HG03439 (cell line): ENCODE results near the gene DMD.
"Not testable (repeated sequence)": the region's sequence is repeated elsewhere in the genome, so short reads cannot be mapped to it uniquely, and the experiment has no call there.

ENCODE experiments used
- ATAC-seq: cut with Tn5 transposase; IDR thresholded peaks from one replicate; pipeline ENCODE4 v1.9.1; 2021; ENCODE audit warnings: mild to moderate bottlenecking, moderate library complexity; ENCODE audit not compliant: unreplicated experiment

DMD gene

DNA sequence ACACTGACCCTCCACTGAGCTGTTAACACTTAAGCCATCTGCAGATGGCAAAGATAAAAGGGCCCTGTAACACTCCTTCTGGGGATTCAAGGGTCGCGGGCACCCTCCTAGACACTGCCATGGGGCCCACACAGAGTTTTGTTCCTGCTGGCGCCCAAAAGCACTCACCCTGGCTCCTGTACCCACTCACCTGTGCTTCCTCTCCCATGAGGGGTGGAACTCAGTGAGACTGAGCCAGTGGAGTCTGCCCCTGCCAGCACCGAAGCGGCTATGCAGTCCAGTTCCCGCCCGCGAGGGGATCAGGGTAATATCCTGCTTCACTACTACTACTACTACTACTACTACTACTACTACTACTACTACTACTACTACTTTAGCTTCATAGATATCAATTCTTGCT lies 1827.4 kb downstream of the DMD start:
- ATAC-seq = no peak

DNA sequence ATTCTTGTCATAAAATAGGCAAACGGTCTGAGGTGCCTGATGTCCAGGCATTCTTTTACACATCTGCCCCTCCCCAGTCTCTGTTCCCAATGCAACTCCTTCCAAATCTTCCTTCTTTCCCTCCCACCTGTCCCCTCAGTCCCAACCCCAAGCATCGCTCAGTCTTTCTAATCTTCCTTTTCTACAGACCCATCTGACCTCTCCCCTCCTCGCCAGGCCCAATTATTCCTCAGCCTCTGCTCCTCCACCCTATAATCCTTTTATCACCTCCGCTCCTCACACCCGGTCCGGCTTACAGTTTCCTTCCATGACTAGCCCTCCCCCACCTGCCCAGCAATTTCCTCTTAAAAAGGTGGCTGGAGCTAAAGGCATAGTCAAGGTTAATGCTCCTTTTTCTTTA lies 1832.4 kb downstream of the DMD start:
- ATAC-seq = not testable (repeated sequence)

DNA sequence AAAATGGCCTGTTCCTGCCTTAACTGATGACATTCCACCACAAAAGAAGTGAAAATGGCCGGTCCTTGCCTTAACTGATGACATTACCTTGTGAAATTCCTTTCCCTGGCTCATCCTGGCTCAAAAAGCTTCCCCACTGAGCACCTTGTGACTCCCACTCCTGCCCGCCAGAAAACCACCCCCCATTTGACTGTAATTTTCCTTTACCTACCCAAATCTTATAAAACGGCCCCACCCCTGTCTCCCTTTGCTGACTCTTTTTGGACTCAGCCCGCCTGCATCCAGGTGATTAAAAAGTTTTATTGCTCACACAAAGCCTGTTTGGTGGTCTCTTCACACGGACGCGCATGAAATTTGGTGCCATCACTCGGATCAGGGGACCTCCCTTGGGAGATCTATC lies 1833.5 kb downstream of the DMD start:
- not testable (repeated sequence) for ATAC-seq

DNA sequence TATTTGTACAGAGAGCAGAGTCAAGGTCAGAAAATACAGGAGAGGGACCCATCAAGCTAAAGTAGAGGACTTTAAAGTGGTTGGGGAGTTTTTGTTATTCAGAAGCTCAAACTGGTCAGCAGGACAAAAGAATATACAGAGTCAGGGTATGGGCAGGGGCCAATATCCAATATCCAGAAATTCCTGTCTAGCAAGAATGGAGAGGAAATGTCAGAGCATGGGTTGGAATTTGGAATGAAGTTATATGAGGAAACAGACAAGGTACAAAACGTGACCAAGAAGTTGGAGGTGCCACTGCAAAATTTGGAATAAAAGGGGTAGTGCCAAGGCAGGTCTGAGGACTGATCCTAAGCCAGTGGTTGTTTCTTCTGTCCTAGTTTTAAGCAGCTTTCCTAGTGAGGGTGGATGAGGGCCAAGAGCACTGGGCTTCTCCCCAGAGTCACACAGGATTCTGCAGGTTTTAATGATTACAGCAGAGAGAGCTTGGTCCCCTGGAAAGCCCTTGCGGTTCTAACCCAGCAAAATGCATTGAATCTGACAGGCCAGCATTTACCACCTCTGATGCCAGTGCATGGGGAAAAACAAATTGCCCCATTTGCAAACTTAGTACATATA lies 1834.8 kb downstream of the DMD start:
- no peak for ATAC-seq

DNA sequence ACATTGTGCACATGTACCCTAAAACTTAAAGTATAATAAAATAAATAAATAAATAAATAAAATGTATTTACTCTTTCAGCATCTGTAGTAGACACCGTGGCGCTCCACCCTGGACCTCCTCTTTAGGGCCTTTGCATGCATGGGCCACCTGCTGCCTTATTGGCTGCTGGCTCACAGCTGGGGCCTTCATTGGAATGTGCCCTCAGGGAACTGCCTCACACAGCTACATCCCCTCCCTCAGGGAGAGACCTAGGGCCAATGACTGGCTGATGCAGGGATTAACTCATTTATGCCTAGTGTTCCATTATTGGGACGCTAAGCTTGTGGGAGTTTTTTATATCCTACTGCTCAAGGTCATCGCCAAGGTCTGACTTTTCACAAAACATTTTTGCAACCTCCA lies 1836.6 kb downstream of the DMD start:
- ATAC-seq = no peak

DNA sequence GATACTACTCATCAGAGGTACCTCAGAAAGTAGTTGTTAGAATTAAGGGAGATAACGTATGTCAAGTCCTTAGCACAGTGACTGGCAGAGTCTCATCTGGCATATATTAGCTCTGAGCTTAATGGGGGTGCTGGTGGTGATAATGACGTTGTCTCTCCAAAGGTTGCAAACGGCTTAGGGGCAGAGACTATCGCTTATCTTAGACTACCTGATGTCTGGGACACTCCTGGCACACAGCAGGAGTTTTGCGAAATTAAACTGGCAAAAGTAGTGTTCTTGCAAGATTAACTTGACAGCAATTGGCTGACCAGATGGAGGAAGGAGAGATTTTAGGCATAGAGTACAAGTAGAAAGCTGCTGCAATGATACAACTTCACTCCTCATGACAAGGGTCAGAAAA lies 1839.4 kb downstream of the DMD start:
- ATAC-seq = no peak

DNA sequence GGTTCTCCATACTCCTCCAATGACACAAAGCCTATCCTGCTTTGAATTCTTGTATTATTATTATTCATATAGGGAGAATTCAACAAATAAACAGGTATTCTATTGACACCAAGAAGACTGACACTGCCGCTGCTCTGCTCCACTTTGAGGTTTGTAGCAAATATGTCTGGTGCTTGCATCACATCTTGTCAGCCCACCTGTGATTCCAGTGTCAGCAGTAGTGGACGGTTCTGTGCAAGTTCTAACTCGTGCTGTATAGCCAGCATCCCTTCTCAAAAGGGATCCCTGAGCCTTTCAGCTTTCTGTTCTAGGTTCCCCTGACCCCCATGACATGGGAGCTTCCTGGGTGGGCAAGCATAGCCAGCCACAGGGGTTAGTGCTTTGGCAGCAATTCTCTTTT lies 1843.5 kb downstream of the DMD start:
- ATAC-seq = no peak

DNA sequence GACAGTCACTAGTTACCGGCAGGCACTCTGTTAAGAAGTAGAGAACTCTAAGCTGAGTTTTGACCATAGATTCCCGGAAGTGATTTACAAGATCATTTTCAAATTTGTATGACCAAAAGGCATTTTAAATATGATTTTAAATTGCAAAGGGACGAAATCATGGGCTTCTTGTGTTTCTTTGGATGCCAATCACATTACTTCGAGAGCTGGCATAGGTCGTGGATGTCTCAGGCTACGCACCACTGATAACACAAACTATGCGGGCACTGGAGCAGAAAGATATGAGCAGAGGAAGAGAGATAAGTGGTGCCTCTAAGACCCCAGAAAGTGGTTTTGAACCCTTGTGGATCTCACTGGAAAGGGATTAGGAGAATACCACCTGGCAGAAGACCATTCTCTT lies 1845.3 kb downstream of the DMD start:
- no peak for ATAC-seq

DNA sequence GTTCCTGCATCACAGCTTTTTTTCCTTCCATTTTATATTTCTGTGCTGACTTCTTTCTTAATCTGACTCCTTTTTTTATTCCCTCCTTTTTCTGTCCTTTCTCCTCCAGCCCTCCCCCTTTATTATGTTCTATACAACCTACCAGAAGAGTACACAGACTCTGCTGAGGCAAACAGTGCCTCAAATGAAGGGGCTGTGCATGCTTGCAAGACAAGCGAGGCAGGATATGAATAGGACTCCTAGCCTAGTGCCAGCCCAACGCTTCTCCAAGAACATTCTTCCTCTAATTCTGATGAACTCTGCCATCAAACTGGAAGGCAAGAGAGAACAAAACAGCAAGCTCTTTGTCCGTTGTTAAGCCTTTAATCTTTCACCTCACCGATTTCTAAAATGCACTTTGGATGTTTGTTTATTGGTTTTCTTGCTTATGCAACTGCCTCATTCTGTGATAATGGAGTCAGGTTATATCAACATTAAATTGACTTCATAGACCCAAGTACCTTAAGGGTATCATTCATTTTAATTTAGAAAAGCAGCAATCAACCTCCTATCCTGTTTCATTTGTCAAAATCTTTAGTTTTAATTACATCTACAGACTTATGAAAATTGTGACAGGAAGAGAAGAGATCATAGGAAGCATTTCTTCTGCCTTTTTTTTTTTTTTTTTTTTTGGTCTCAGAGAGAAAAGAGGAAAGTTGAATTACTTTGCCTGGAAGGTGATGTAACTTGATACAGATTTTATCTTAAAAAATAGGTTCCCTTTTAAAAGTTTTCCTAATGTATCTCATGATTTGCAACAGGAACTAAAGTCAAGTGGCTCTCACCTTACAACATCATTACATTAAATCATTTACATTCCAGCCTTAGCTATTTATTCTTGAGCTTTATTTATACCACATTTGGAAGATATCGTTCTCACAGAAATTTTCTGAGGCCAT lies 1854.8 kb downstream of the DMD start:
- no peak for ATAC-seq

DNA sequence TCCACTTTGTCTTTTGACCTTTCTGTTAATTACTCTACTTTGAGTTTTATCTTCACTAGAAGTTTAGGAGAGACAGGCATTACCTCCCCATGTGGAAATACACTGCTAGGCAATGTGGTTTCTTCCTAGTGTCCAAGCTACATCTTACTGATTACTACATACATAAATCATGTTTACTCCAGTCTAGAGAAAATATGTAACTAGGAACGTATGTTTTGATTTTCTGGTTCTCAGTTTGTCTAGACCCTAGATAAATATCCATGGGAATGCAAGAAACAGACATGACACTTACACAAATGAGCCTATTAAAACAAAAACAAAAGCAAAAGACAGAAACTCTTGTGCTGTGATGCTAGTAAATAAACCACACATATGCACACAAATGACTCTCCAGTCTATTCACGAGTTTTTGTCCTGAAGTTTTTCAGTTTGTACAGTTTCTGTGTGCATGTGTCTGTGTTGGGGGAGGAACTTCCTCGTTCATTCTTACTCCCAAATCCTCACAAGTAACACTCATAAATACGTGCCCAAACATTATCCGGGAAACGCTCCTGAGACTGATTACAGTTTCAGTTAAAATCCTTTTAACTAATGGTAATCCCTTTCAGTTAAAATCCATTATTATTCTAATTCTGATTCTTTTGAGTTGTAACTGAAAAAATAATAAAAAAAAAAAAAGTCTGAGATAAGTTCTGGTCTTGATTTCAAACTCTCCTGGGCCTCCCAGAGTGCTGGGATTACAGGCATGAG lies 1856.0 kb downstream of the DMD start:
- ATAC-seq = no peak

DNA sequence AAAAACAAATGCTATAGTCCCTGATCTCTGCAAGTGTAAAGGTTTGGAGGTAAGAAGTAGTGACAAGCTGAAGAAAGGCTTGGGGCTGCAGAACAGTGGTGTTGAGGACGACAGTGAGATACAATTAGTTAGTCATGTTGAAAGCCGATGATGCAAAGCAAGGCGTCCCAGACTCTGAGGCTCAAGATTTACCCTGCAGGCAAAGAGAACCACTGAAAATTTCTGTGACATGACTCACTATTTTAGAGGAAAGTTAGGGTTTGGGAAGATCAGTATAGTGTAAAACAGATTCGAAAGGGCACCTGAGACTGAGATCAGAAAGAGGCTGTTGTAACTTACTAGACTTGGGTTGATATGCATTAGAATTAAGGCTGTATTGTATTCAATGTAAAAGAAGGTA lies 1858.3 kb downstream of the DMD start:
- ATAC-seq = no peak

DNA sequence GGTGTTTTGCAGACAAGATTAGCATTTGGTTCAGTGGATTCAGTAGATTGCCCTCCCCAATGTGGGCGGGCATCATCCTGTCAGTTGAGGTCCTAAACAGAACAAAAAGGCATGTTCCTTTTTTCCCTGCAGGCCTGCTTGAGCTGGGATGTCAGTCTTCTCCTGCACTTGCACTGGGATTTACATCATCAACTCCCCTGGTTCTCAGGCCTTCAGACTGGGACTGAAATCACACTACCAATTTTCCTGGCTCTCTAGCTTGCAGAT lies 1860.6 kb downstream of the DMD start:
- no peak for ATAC-seq

DNA sequence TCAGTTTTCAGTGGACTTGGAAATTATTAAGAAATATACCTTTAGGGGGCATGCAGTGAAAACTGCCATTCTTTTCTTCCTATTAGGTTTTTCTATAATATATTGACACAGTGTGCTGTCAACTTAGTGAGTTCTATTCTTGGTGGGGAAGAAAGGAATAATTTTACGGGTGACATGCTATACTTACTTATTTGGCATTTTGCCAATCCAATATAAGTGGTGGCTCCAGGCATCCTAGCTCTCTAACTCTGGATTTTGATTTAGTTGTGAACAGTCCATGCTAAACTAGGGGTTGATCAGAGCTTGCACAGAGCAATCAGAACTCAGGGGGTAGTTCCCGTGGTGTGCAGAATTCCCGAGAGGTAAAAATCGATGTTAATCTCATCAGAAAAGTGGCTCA lies 1861.8 kb downstream of the DMD start:
- no peak for ATAC-seq

DNA sequence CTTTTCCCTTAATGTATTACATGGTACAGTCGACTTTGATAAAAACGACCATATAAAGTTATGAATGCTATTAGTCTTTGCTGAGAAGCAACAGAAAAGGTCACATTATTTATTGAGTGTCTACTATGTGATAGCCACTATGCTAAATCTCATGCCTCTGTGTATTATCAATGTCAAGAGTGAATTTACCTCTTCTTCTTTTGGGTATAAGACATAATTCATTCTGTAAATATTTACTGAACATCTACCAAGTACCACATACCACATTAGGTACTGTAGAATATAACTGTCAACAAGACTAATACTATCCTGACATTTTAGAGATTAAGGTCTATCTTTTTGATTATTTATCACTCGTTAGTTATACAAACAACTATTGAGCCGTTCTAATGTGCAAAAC lies 1870.8 kb downstream of the DMD start:
- no peak for ATAC-seq

DNA sequence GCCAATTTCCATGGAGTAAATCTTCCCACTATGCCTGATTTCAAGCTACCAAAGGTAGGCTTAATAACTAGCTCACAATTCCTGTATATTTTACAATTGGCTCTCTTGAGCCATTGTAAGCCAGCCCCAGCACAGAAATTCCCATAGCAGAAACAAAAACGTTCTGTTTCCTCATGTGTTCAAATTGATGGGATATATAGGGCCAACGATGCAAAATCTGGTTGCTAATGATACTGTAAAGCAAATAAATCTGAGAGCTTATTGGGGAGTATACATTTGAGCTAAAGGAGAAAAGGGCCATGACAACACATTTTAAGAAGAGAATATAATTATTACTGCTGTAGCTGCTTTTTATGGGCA lies 1872.4 kb downstream of the DMD start:
- ATAC-seq = no peak

DNA sequence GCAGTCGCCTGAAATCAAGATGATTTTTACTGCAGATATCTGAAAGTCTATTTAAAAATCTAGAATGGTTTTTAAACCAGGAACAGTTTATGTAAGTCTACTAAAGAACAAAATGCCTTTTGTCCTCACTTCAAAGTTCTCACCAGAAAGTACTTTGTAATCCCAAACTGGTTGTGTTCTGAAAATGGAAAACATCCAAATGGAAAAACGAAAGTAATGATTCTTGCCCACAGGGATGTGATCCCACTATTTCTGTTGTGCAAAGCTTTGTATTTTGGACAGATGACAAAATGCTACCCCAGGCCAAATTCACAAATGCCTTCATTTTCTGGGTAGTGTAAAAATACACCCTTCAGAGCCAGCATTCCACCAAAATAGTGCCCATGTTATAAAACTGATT lies 1874.0 kb downstream of the DMD start:
- no peak for ATAC-seq

DNA sequence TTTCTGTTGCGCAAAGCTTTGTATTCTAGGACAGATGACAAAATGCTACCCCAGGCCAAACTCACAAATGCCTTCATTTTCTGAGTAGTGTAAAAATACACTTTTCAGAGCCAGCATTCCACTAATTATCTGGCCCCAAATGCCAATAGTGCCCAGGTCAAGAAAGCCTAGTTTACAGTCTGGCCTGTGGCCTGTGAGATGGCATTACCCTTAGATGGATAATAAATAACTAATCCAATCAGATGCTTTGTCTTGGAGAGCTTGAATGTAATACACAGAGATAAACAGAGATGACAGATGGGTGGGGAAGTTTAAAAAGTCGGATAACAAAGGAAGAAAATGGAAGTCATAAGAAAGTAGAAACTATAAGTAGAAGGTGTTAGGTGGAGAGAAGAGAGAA lies 1874.9 kb downstream of the DMD start:
- ATAC-seq = no peak

DNA sequence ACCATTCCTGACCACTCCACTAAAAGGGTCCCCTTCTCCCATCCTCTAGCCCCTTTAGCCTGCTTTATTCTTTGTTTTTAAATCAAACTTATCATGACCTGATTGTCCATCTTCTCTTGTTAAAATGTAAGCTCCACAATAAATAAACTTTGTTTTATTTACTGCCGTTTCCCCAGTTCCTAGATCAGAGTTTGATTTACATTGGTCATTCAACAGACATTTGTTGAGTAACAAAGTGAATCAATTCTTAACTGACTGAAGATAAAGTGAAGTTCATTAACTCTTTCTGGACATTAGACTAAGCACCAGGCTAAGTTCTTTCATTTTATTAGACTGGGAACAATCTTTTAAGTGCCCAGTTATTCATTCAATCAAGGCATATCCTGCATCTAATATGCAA lies 1876.4 kb downstream of the DMD start:
- no peak for ATAC-seq

DNA sequence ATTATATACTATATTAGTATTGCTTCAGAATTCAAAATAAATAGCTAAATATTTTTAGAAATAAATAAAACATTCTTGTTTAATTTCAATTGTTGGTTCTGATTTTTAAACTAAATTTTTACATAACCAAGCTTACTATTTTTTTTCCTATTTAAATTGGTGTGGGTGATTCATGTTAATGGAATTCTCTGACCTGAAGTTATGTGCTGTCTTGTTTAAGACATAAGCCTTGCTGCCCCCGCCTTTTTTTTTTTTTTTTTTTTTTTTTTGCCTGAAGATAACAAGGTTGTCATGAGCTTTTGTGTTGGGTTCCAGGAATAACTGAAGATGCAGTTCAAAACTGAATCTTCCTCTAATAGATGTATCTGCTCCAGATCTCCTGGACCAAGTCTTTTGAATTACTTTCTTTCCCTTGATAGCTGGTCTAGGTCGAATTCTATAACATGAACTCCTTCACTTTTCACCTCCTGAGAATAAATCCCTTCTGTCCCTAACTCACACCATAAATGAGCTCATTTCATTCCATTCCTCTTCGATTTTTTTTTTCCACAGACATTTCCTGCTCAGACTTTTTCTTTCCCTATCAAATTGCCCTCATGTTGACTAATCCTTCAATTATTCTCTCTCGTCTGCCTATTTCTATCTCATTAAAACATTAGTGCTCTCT lies 1878.1 kb downstream of the DMD start:
- ATAC-seq = no peak

DNA sequence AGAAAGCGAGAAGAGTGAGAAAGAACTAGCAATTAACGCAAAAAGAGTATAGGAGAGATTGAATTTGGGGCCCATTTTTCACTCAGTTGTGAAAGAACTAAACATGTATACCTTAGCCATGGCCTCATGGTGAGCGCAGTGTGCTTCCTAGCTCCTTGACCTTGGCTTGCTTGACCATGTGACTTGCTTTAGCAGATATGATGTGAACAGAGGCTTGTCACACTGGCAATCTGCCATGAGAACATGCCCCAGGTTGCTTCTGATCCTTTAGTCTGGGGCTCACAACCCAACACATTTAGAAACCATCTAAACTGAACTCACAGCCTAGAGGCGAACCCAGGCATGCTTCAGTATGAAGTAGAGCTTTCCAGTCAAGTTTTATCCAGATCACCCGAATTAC lies 1879.4 kb downstream of the DMD start:
- ATAC-seq = no peak

DNA sequence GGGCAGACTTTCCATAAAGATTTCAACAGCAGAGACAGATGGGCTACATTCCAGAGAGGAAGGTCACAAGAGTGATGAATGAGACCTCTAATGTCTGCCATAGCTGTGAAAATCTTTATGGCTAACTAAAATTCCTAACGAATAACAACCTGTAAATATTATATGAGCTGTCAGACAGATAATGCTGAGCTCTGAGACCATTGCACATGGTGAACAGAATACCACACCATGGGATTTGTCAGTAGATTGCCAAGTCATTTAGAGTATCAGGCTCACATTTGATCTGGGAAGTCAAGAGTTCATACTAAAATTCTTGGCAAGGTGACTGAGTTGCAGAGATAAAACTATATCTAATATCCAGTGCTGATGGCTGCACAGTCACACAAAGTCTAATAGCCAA lies 1880.3 kb downstream of the DMD start:
- ATAC-seq = no peak

DNA sequence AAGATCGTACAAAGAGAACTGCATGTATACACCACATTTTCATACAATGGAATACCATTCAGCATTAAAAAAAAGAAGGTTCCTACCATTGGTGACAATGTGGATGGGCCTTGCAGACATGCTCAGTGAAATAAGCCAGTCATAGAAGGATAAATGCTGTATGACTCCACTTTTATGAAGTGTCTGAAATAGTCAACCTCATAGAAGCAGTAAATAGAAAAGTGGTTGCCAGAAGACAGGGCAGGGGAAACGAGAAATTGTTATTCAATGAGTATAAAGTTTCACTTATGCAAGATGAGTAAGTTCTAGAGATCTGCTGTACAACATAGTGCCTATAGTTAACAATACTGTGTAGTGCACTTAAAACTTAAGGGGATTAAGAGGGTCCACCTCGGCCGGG lies 1882.1 kb downstream of the DMD start:
- no peak for ATAC-seq
